Skeletal muscle tissue (tissue), 4 donors: ENCODE data around the gene HTRA1. TPM values are rescaled to one million over a fixed set of nuclear protein-coding genes. Genes with fewer than 3 reads are reported as not detected.

Experiments used
- H3K27ac ChIP-seq: one replicate; pipeline ENCODE4 v1.7.0; 2013; ENCODE audit warnings: mild to moderate bottlenecking, low read depth, low read length, inconsistent platforms
- H3K27me3 ChIP-seq, 3 donors: one replicate each; pipeline ENCODE4 v1.7.0; 2013; ENCODE audit warnings: low read length in 3 of 3; ENCODE audit not compliant: control insufficient read depth in 3 of 3, insufficient read depth in 3 of 3
- H3K36me3 ChIP-seq, 3 donors: one replicate each; pipeline ENCODE4 v1.7.0; 2013; ENCODE audit warnings: low read length in 3 of 3; ENCODE audit not compliant: control insufficient read depth in 3 of 3, insufficient read depth in 3 of 3
- H3K4me1 ChIP-seq, 3 donors: one replicate each; pipeline ENCODE4 v1.7.0; 2013; ENCODE audit warnings: low read length in 3 of 3, mild to moderate bottlenecking in 3 of 3; ENCODE audit not compliant: control insufficient read depth in 3 of 3, insufficient read depth in 3 of 3
- H3K4me3 ChIP-seq, 3 donors: one replicate each; pipeline ENCODE4 v1.7.0; 2013; ENCODE audit warnings: low read length in 3 of 3
- H3K9ac ChIP-seq, 3 donors: one replicate each; pipeline ENCODE4 v1.7.0; 2013; ENCODE audit warnings: low read length in 3 of 3, mild to moderate bottlenecking in 3 of 3, moderate library complexity in 2 of 3, low read depth in 1 of 3
- H3K9me3 ChIP-seq, 3 donors: one replicate each; pipeline ENCODE4 v1.7.0; 2013; ENCODE audit warnings: low read length in 3 of 3; ENCODE audit not compliant: control insufficient read depth in 3 of 3
- total RNA-seq: library from RNA; depleted of rRNA; stranded (reverse); fragments of >200 nt; gene quantifications from one replicate; pipeline ENCODE4 v1.2.3, GENCODE V29; 2014
- donor health status: Osteomylitis.

The HTRA1 gene
- total RNA-seq, 1 donor from 2014 or later: 69.9 TPM

GRCh38 chr10:122490786-122491680, 29.7 kb downstream of the HTRA1 start:
- Histone ChIP-seq H3K9me3 (no peaks in the 10 kb centered on the region), H3K4me1 (peaks cover 26 to 37% (median 36%) of the 10 kb centered on the region in 3 donors), H3K9ac (no peak overlapping the region), H3K4me3 (no peak overlapping the region), H3K27ac (peak overlapping the region; percentile 29), H3K36me3 (peaks cover 0 to 3% (median 0%) of the 10 kb centered on the region in 3 donors), H3K27me3 (no peaks in the 10 kb centered on the region)

GRCh38 chr10:122492006-122492405, 30.7 kb downstream of the HTRA1 start:
- H3K4me1 ChIP-seq: peaks cover 25 to 31% (median 28%) of the 10 kb centered on the region in 3 donors
- no peaks in the 10 kb centered on the region for H3K9me3 ChIP-seq
- H3K27me3 ChIP-seq: no peaks in the 10 kb centered on the region
- no peak overlapping the region for H3K9ac ChIP-seq
- peaks cover 0 to 3% (median 0%) of the 10 kb centered on the region in 3 donors for H3K36me3 ChIP-seq
- no peak overlapping the region for H3K4me3 ChIP-seq
- H3K27ac ChIP-seq: no peak overlapping the region

GRCh38 chr10:122492999-122493481, 31.7 kb downstream of the HTRA1 start:
- peak overlapping the region; percentile 72 for H3K27ac ChIP-seq
- H3K9me3 ChIP-seq: no peaks in the 10 kb centered on the region
- no peak overlapping the region for H3K4me3 ChIP-seq
- H3K27me3 ChIP-seq: no peaks in the 10 kb centered on the region
- no peak overlapping the region for H3K9ac ChIP-seq
- peaks cover 23 to 29% (median 28%) of the 10 kb centered on the region in 3 donors for H3K4me1 ChIP-seq
- peaks cover 0 to 3% (median 0%) of the 10 kb centered on the region in 3 donors for H3K36me3 ChIP-seq

GRCh38 chr10:122493761-122494160, 32.4 kb downstream of the HTRA1 start:
- Histone ChIP-seq H3K9ac (no peak overlapping the region), H3K4me3 (no peak overlapping the region), H3K27me3 (no peaks in the 10 kb centered on the region), H3K4me1 (peaks cover 29 to 33% (median 30%) of the 10 kb centered on the region in 3 donors), H3K27ac (peak overlapping the region; percentile 72), H3K36me3 (peaks cover 0 to 3% (median 0%) of the 10 kb centered on the region in 3 donors), H3K9me3 (no peaks in the 10 kb centered on the region)

- Histone ChIP-seq H3K9ac (no peak overlapping the region), H3K27ac (peak overlapping the region; percentile 72), H3K9me3 (no peaks in the 10 kb centered on the region)
Observed at GRCh38 chr10:122494173-122494820, 32.9 kb downstream of the HTRA1 start.

GRCh38 chr10:122494833-122495232, 33.5 kb downstream of the HTRA1 start:
- Histone ChIP-seq H3K4me3 (no peak overlapping the region), H3K9me3 (no peaks in the 10 kb centered on the region), H3K36me3 (no peaks in the 10 kb centered on the region), H3K9ac (peak overlapping the region in 1 of 3 donors; percentile 38), H3K4me1 (peaks cover 34 to 42% (median 40%) of the 10 kb centered on the region in 3 donors), H3K27ac (peak overlapping the region; percentile 72), H3K27me3 (no peaks in the 10 kb centered on the region)

More at GRCh38 chr10:122494173-122494820, 32.9 kb downstream of the HTRA1 start:
- H3K27me3 ChIP-seq: no peaks in the 10 kb centered on the region
- peaks cover 0 to 2% (median 0%) of the 10 kb centered on the region in 3 donors for H3K36me3 ChIP-seq
- no peak overlapping the region for H3K4me3 ChIP-seq
- H3K4me1 ChIP-seq: peaks cover 34 to 38% (median 36%) of the 10 kb centered on the region in 3 donors

GRCh38 chr10:122495406-122496340, 34.3 kb downstream of the HTRA1 start:
- Histone ChIP-seq H3K27me3 (no peaks in the 10 kb centered on the region), H3K36me3 (no peaks in the 10 kb centered on the region), H3K9ac (no peak overlapping the region), H3K4me3 (no peak overlapping the region), H3K4me1 (peaks cover 34 to 49% (median 42%) of the 10 kb centered on the region in 3 donors), H3K9me3 (no peaks in the 10 kb centered on the region), H3K27ac (peak overlapping the region; percentile 72)

GRCh38 chr10:122497241-122497640, 35.9 kb downstream of the HTRA1 start:
- Histone ChIP-seq H3K36me3 (peaks cover 0 to 5% (median 0%) of the 10 kb centered on the region in 3 donors), H3K27ac (no peak overlapping the region), H3K9ac (no peak overlapping the region), H3K4me3 (no peak overlapping the region), H3K27me3 (no peaks in the 10 kb centered on the region), H3K9me3 (no peaks in the 10 kb centered on the region), H3K4me1 (peaks cover 23 to 43% (median 39%) of the 10 kb centered on the region in 3 donors)

- H3K4me1 ChIP-seq: peaks cover 11 to 37% (median 33%) of the 10 kb centered on the region in 3 donors
- peak overlapping the region in 1 of 3 donors; percentile 18 for H3K9ac ChIP-seq
- peak overlapping the region; percentile 74 for H3K27ac ChIP-seq
- peaks cover 0 to 5% (median 0%) of the 10 kb centered on the region in 3 donors for H3K36me3 ChIP-seq
- no peaks in the 10 kb centered on the region for H3K27me3 ChIP-seq
- H3K9me3 ChIP-seq: no peaks in the 10 kb centered on the region
- H3K4me3 ChIP-seq: no peak overlapping the region
Observed at GRCh38 chr10:122498521-122498920, 37.2 kb downstream of the HTRA1 start.
